Heart right ventricle (tissue), 16 donors: ENCODE results near the gene RLN3. TPM values are rescaled to one million over a fixed set of nuclear protein-coding genes. Genes with fewer than 3 reads are reported as not detected.

Experiments
- ATAC-seq, 8 donors: fragments of 200-7000 bp; cut with Tn5 transposase; one replicate each; pipeline ENCODE4 v1.9.1; 2020; ENCODE audit warnings: mild to moderate bottlenecking in 8 of 8, moderate library complexity in 8 of 8, moderate number of reproducible peaks in 1 of 8
- DNase-seq, 2 donors: peaks; one replicate each; pipeline ENCODE4 v3.0.0-alpha.2; 2020
- H3K27ac ChIP-seq, 10 donors: fragments of 200-600 bp; sonication (generic) in 2 of 10; one replicate each; pipeline versions ENCODE4 v1.5.0 to v1.8.0; 2020 to 2022; ENCODE audit warnings: mild to moderate bottlenecking in 3 of 10
- H3K27me3 ChIP-seq, 7 donors: fragments of 200-600 bp; one replicate each; pipeline ENCODE4 v1.8.0; 2021 to 2022; ENCODE audit warnings: mild to moderate bottlenecking in 2 of 7
- H3K36me3 ChIP-seq, 9 donors: fragments of 200-600 bp; sonication (generic) in 1 of 9; one replicate each; pipeline versions ENCODE4 v1.5.0 to v1.8.0; 2020 to 2022; ENCODE audit warnings: mild to moderate bottlenecking in 2 of 9
- H3K4me1 ChIP-seq, 9 donors: fragments of 200-600 bp; sonication (generic) in 1 of 9; one replicate each; pipeline versions ENCODE4 v1.5.0 to v1.8.0; 2020 to 2022; ENCODE audit warnings: mild to moderate bottlenecking in 4 of 9
- H3K4me3 ChIP-seq, 10 donors: fragments of 200-600 bp; sonication (generic) in 2 of 10; one replicate each; pipeline versions ENCODE4 v1.5.0 to v1.8.0; 2020 to 2022; ENCODE audit warnings: mild to moderate bottlenecking in 7 of 10, moderate library complexity in 2 of 10
- H3K9me3 ChIP-seq, 11 donors: fragments of 200-600 bp in 10 of 11; sonication (generic) in 2 of 11; one replicate each; pipeline versions ENCODE4 v1.5.0 to v1.8.0; 2013 to 2022; ENCODE audit warnings: mild to moderate bottlenecking in 2 of 11, control low read depth in 1 of 11, moderate library complexity in 1 of 11
- CTCF ChIP-seq, 9 donors: fragments of 200-600 bp; sonication (generic) in 2 of 9; IDR thresholded peaks; one replicate each; pipeline versions ENCODE4 v1.5.0 to v1.8.0; 2021 to 2022; ENCODE audit warnings: antibody characterized with exemption in 9 of 9, mild to moderate bottlenecking in 5 of 9, moderate library complexity in 1 of 9
- WGBS, 2 donors: extraction: QIAGEN DNeasy Blood & Tissue Kit; methylation state at CpG; one replicate each; pipeline ENCODE4 v1.1.7; 2013; ENCODE audit warnings: inconsistent platforms in 1 of 2; 5-methylcytosine and 5-hydroxymethylcytosine counted together
- intact Hi-C, 10 donors: fragments of 100-400 bp; cut with DNase I; formaldehyde crosslinking; loops; one replicate each; pipeline versions ENCODE4 v1.11.1 to v1.14.2; 2022
- polyA plus RNA-seq, 2 donors: library from polyadenylated mRNA; stranded (reverse); fragments of 200-250 nt; gene quantifications; one replicate each; pipeline ENCODE4 v1.2.3, GENCODE V29; 2013
- total RNA-seq, 10 donors: library from RNA; stranded (reverse); fragmentation: NEBNext Ultra II Directional in 3 of 10; extraction: Animal tissue kit (Norgen Biotek cat#: 25700) in 3 of 10; gene quantifications; one replicate each; pipeline versions ENCODE4 v1.2.1 to v1.2.4, GENCODE V29; 2021 to 2023
- donor health status: Arrhythmogenic right ventricular cardiomyopathy.
- donor health status: ischemic (EF 13 %, LVEDD 7.1; RV severe dilation, severe dysfunction).
- donor health status: healthy with polysubstance abuse.
- donor health status: DM: no; HTN: yes; CAD: no.
- donor health status: DM: no; HTN: no; CAD: no.
- donor health status: ischemic (EF 25% LVEDD 6.9; RV normal size, moderate dysfunction).
- donor health status: ischemic (EF 25% LVEDD 5.7; RV mildly dilated, moderate dysfunction).
- donor health status: healthy.
- donor health status: DM: yes; HTN: yes; CAD: no.
- donor health status: Ischemic cardiomyopathy.
- donor health status: ischemic (EF 35%, LVEDD 5.7; RV mildly dilated, moderate dysfunction).
- donor health status: nonischemic (EF 11% LVEDD 7.7; RV severe dilation, severe dysfunction).
- donor health status: DM: yes; HTN: yes; CAD: no.
- donor health status: PGD.
- donor health status: ischemic (EF 29% LVEDD 5.4; RV normal size, mild dysfunction).
- donor health status: nonischemic (EF 23%, LVEDD 6.1; RV moderate dilation, normal function).

RLN3 gene
- total and polyA plus RNA-seq, 12 donors, result not detected

DNA sequence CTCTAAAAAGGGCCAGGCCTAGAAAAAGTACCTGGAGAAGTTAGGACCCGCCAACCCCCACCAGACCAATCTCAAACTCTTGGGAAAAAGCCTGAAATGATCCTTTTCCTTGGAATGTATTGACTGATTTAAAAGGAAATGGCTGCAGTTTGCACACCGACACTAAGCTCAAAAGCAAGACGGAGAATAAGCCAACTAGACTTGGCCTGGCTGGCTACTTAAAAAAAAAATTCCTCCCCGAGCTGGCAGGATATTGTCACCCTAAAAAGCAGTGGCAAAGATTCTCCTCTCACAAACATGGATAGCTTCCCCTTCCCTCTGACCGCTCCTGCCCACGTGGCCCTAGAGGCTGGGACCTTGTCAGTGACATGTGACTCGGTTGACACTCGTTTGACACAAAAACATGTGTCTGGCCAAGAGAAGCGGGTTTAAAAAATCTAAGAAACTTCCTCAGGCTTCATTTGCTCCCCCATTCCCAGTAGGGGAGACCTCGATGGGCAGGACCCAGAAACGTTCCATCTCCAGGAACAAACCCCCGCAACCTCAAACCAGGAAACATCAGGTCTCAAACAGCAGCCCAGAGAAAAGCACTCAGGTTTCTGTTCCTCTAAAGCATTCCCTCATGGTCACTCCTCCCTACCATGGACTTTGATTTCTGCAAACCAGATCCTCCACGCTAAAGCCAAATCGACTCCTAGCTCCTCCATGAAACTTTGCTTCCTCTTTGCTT lies 23.2 kb upstream of the RLN3 start:
- H3K27ac ChIP-seq, result peak overlapping the region; percentile 92 to 100 (median 98)
- ATAC-seq, result peak in 4 of 8 donors; percentile 17 to 35 (median 22)
- H3K27me3 ChIP-seq, result no peaks in the 10 kb centered on the region
- DNase-seq, result peak; percentile 60 to 74
- 18 to 22% methylated on average over 14 of the region's 14 CpGs for WGBS, 2 donors
- intact Hi-C loops, result loop anchor here in 3 of 10 donors (2.0 to 10.0 kb wide), 2 partner anchors 28 to 50 kb away; partner anchors contain the start of gene DCAF15 (in 2 of the 3)
- H3K36me3 ChIP-seq, result peaks cover 0 to 7% (median 0%) of the 10 kb centered on the region in 9 donors
- H3K9me3 ChIP-seq, result no peaks in the 10 kb centered on the region
- peaks cover 11 to 51% (median 35%) of the 10 kb centered on the region in 9 donors for H3K4me1 ChIP-seq
- H3K4me3 ChIP-seq, result peak overlapping the region in 7 of 10 donors; percentile 66 to 94 (median 84)
- no peak for TF ChIP-seq CTCF (IDR thresholded peaks at IDR 0.05)

DNA sequence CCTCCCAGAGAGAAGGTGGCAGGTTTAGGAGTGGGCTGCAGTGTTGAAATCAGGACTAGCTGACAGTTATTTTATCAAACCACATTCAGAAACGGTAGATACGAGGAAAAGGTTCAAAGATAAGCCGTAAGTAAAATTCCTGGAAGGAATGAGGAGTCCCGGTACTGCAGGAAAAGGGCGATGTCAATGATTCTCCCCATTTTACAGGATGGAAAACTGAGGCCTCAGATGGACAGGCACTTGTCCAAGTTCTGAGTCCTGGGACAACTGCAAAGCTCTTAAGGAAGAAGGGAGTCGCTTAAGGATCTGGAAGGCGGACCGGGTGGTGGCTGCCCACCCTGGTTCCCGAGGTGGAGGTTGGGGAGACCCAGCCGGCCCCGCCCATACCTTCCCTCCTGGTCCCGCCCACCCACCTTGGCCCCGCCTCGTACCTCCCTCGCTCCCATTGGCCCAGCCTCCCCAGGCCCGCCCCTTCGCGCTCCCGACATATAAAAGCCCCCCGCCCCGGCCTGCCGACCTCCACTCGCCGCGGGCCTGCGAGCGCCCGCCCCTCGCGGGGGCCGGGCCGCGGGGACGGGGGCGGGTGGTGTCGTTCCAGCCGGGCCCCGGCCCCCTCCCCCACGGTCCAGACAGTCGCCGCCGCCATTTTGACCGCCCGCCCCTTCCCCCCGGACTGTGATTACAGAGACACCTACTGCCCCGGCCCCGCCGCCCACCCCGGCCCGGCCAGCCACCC lies 22.4 kb upstream of the RLN3 start:
- Histone ChIP-seq H3K4me3 (peak overlapping the region; percentile 26 to 94 (median 74)), H3K27ac (peak overlapping the region; percentile 92 to 100 (median 98)), H3K9me3 (no peaks in the 10 kb centered on the region), H3K27me3 (no peaks in the 10 kb centered on the region), H3K36me3 (peaks cover 0 to 3% (median 0%) of the 10 kb centered on the region in 9 donors), H3K4me1 (peaks cover 11 to 46% (median 35%) of the 10 kb centered on the region in 9 donors)
- DNase-seq (peak; percentile 93 to 94), ATAC-seq (peak; percentile 59 to 79 (median 68))
- intact Hi-C loops, result loop anchor here in 3 of 10 donors (1.0 to 10.0 kb wide), 4 partner anchors 29 to 69 kb away; partner anchors contain the start of gene DCAF15 (in 3 of the 3)
- 4 to 5% methylated on average over 48 to 50 of the region's 50 CpGs for WGBS, 2 donors
- no peak for TF ChIP-seq CTCF (IDR thresholded peaks at IDR 0.05)

- H3K36me3 ChIP-seq, result no peaks in the 10 kb centered on the region
- peak within 1 kb of the TSS; percentile 54 to 94 (median 76) for H3K4me3 ChIP-seq
- H3K9me3 ChIP-seq, result no peaks in the 10 kb centered on the region
- peak within 1 kb of the TSS; percentile 95 to 100 (median 99) for H3K27ac ChIP-seq
- 1% methylated on average over 58 of the region's 58 CpGs for WGBS, 2 donors
- no peak for TF ChIP-seq CTCF (IDR thresholded peaks at IDR 0.05)
- H3K4me1 ChIP-seq, result peaks cover 11 to 46% (median 35%) of the 10 kb centered on the region in 9 donors
- ATAC-seq (peak; percentile 86 to 93 (median 90)), DNase-seq (peak; percentile 100)
- H3K27me3 ChIP-seq, result no peaks in the 10 kb centered on the region
- intact Hi-C loops, result loop anchor here in 3 of 10 donors (1.0 to 10.0 kb wide), 3 partner anchors 51 to 69 kb away; partner anchors contain the start of gene DCAF15 (in 3 of the 3)
These were observed 21.7 kb upstream of the RLN3 start, which contains the start of gene RFX1 for GRCh38 chr19:14006085-14006765. TSS of gene RFX1 (minus strand) at chr19:14006320. CDS start at chr19:13993843, 12,477 bp downstream.
